GM06990 (cell line): ENCODE data around the gene PDCD6IP.

ENCODE experiments used
- DNase-seq: peaks from one replicate; pipeline ENCODE4 v3.0.0-alpha.2; 2011; ENCODE audit not compliant: insufficient read length; ENCODE audit errors: extremely low read depth
- H3K27me3 ChIP-seq: replicated peaks from 2 replicates; pipeline ENCODE4 v1.6.0; 2011; ENCODE audit warnings: low read length; ENCODE audit not compliant: control insufficient read depth, insufficient read depth
- H3K36me3 ChIP-seq: 2 replicates; pipeline ENCODE4 v1.5.1; 2011; ENCODE audit warnings: low read length; ENCODE audit not compliant: control insufficient read depth, insufficient read depth
- H3K4me3 ChIP-seq: replicated peaks from 2 replicates; pipeline ENCODE4 v1.5.1; 2011; ENCODE audit warnings: low read depth, mild to moderate bottlenecking, control low read depth, low read length
- CTCF ChIP-seq: IDR thresholded peaks from 2 replicates; pipeline ENCODE4 v1.5.1; 2011; ENCODE audit warnings: low read length, control low read depth, mild to moderate bottlenecking, inconsistent platforms; ENCODE audit not compliant: insufficient read depth, poor library complexity, severe bottlenecking

Gene PDCD6IP

GRCh38 chr3:33865133-33865532 is 66.7 kb downstream of the PDCD6IP start:
- no peak for TF ChIP-seq CTCF
- no peak overlapping the region for H3K4me3 ChIP-seq
- no peaks in the 10 kb centered on the region for H3K27me3 ChIP-seq
- DNase-seq, result no peak
- peaks cover 8% of the 10 kb centered on the region for H3K36me3 ChIP-seq

- no peaks in the 10 kb centered on the region for H3K27me3 ChIP-seq
- TF ChIP-seq CTCF, result no peak
- H3K4me3 ChIP-seq, result no peak overlapping the region
- H3K36me3 ChIP-seq, result peaks cover 8% of the 10 kb centered on the region
- DNase-seq, result no peak
Measured at GRCh38 chr3:33868309-33868708, 69.9 kb downstream of the PDCD6IP start.

- TF ChIP-seq CTCF, result no peak
Measured at GRCh38 chr3:33869977-33870376, 71.5 kb downstream of the PDCD6IP start.

GRCh38 chr3:33874815-33875214 is 76.4 kb downstream of the PDCD6IP start:
- Histone ChIP-seq H3K36me3 (peaks cover 2% of the 10 kb centered on the region; the same call in 1 of the 2 replicates), H3K27me3 (no peaks in the 10 kb centered on the region), H3K4me3 (no peak overlapping the region)
- TF ChIP-seq CTCF, result no peak
- DNase-seq, result no peak

More at GRCh38 chr3:33869977-33870376, 71.5 kb downstream of the PDCD6IP start:
- no peak for DNase-seq
- Histone ChIP-seq H3K4me3 (no peak overlapping the region), H3K27me3 (no peaks in the 10 kb centered on the region), H3K36me3 (peaks cover 8% of the 10 kb centered on the region)

- TF ChIP-seq CTCF, result no peak
- no peak overlapping the region for H3K4me3 ChIP-seq
- no peaks in the 10 kb centered on the region for H3K36me3 ChIP-seq
- no peak for DNase-seq
- no peaks in the 10 kb centered on the region for H3K27me3 ChIP-seq
Measured at GRCh38 chr3:33875680-33876079, 77.2 kb downstream of the PDCD6IP start.

GRCh38 chr3:33877187-33877586 is 78.8 kb downstream of the PDCD6IP start:
- H3K36me3 ChIP-seq, result no peaks in the 10 kb centered on the region
- no peak overlapping the region for H3K4me3 ChIP-seq
- DNase-seq, result no peak
- no peaks in the 10 kb centered on the region for H3K27me3 ChIP-seq
- no peak for TF ChIP-seq CTCF
